Naive thymus-derived CD8-positive, alpha-beta T cell (primary cell): ENCODE data around the gene PFKFB4. TPM values are rescaled to one million over a fixed set of nuclear protein-coding genes. Genes with fewer than 3 reads are reported as not detected.
A peak's percentile ranks its signal among the peaks of the same experiment; 100 is the strongest.

Source experiments
- ATAC-seq, 2 donors: fragments of 150-1000 bp; cut with Tn5 transposase in 1 of 2; sonication (Bioruptor Pico), chemical (Tn5 transposase) in 1 of 2; 1 replicate in 1 of 2; 2 replicates in 1 of 2; pipeline ENCODE4 v1.10.0; 2021; ENCODE audit warnings: mild to moderate bottlenecking in 2 of 2, moderate library complexity in 2 of 2
- POLR2A ChIA-PET: fragments of 350-600 bp; sonication (Branson Sonifier 250); formaldehyde crosslinking; loops from one replicate; lab custom pipeline; 2021; ENCODE audit warnings: antibody characterized with exemption; lab: Charles Lee
- DNase-seq, 10 donors: peaks; one replicate each; pipeline versions ENCODE4 v3.0.0 to v3.0.0-alpha.2; 2020 to 2022
- H3K27ac Mint-ChIP-seq, 10 donors: one replicate each; pipeline ENCODE4 v1.8.0; 2020 to 2022; ENCODE audit warnings: mild to moderate bottlenecking in 10 of 10, mixed read lengths in 10 of 10, moderate library complexity in 4 of 10, inconsistent platforms in 1 of 10
- H3K27me3 Mint-ChIP-seq, 5 donors: one replicate each; pipeline ENCODE4 v1.8.0; 2021 to 2022; ENCODE audit warnings: mixed read lengths in 5 of 5
- H3K36me3 Mint-ChIP-seq, 3 donors: one replicate each; pipeline ENCODE4 v1.8.0; 2020 to 2022; ENCODE audit warnings: mixed read lengths in 3 of 3, mild to moderate bottlenecking in 2 of 3, inconsistent platforms in 1 of 3
- H3K4me1 Mint-ChIP-seq, 4 donors: one replicate each; pipeline ENCODE4 v1.8.0; 2021 to 2022; ENCODE audit warnings: mixed read lengths in 4 of 4
- H3K4me3 Mint-ChIP-seq, 10 donors: one replicate each; pipeline ENCODE4 v1.8.0; 2020 to 2022; ENCODE audit warnings: mild to moderate bottlenecking in 10 of 10, mixed read lengths in 10 of 10, moderate library complexity in 6 of 10, inconsistent platforms in 1 of 10
- H3K9me3 Mint-ChIP-seq, 9 donors: one replicate each; pipeline ENCODE4 v1.8.0; 2020 to 2022; ENCODE audit warnings: mixed read lengths in 9 of 9, mild to moderate bottlenecking in 3 of 9, inconsistent platforms in 1 of 9, moderate library complexity in 1 of 9
- polyA plus RNA-seq, 3 donors: library from polyadenylated mRNA; unstranded; fragments of 300-500 nt; fragmentation: Illumina TruSeq; gene quantifications; one replicate each; pipeline ENCODE4 v1.2.3, GENCODE V29; 2021
- total RNA-seq, 8 experiments: library from RNA in 2 of 8; stranded (reverse) in 2 of 8; gene quantifications; one replicate each; pipeline ENCODE4 v1.2.3 and lab custom pipeline; 2021 to 2026

The PFKFB4 gene
- total and polyA plus RNA-seq, 5 experiments from 2014 or later: 1.1 to 3.3 (median 2.4) TPM

GRCh38 chr3:48564022-48564421, 7.4 kb upstream of the PFKFB4 start:
- H3K9me3 Mint-ChIP-seq: no peaks in the 10 kb centered on the region
- peak overlapping the region in 1 of 10 donors; percentile 33 for H3K27ac Mint-ChIP-seq
- H3K27me3 Mint-ChIP-seq: no peaks in the 10 kb centered on the region
- H3K4me3 Mint-ChIP-seq: no peak overlapping the region
- DNase-seq: peak in 2 of 10 donors; percentile 15
- peaks cover 0 to 24% (median 4%) of the 10 kb centered on the region in 4 donors for H3K4me1 Mint-ChIP-seq
- POLR2A ChIA-PET: no interaction called here
- no peaks in the 10 kb centered on the region for H3K36me3 Mint-ChIP-seq
- ATAC-seq: no peak

- H3K27me3 Mint-ChIP-seq: no peaks in the 10 kb centered on the region
- peaks cover 5 to 30% (median 8%) of the 10 kb centered on the region in 4 donors for H3K4me1 Mint-ChIP-seq
- peak within 1 kb of the TSS in 3 of 10 donors; percentile 33 to 53 (median 45) for H3K27ac Mint-ChIP-seq
- no peak for DNase-seq
- POLR2A ChIA-PET: no interaction called here
- no peaks in the 10 kb centered on the region for H3K36me3 Mint-ChIP-seq
- ATAC-seq: no peak
- H3K9me3 Mint-ChIP-seq: no peaks in the 10 kb centered on the region
- H3K4me3 Mint-ChIP-seq: no peak within 1 kb of the TSS
These were observed 6.8 kb upstream of the PFKFB4 start, which contains the start of gene UCN2 for GRCh38 chr3:48563382-48563918. UCN2 (minus strand) TSS chr3:48563781; CDS start chr3:48563124, 657 bp downstream.

GRCh38 chr3:48562367-48563095, 5.9 kb upstream of the PFKFB4 start:
- no peaks in the 10 kb centered on the region for H3K27me3 Mint-ChIP-seq
- no peaks in the 10 kb centered on the region for H3K9me3 Mint-ChIP-seq
- no peak for DNase-seq
- H3K27ac Mint-ChIP-seq: no peak overlapping the region
- H3K4me1 Mint-ChIP-seq: peaks cover 10 to 36% (median 12%) of the 10 kb centered on the region in 4 donors
- H3K36me3 Mint-ChIP-seq: no peaks in the 10 kb centered on the region
- H3K4me3 Mint-ChIP-seq: no peak overlapping the region
- ATAC-seq: no peak
- POLR2A ChIA-PET: interaction anchor here (0.6 kb wide), 1 partner anchor 18 kb away, joined by 3 read pairs; no protein-coding TSS in a partner anchor

GRCh38 chr3:48561045-48561736, 4.6 kb upstream of the PFKFB4 start:
- no peak for ATAC-seq
- POLR2A ChIA-PET: interaction anchor here (1.1 to 1.5 kb wide), 2 partner anchors 13 to 160 kb away, joined by 3 to 7 read pairs; no protein-coding TSS in a partner anchor
- DNase-seq: no peak
- no peaks in the 10 kb centered on the region for H3K9me3 Mint-ChIP-seq
- no peaks in the 10 kb centered on the region for H3K36me3 Mint-ChIP-seq
- H3K4me3 Mint-ChIP-seq: peak overlapping the region in 1 of 10 donors; percentile 15
- peaks cover 13 to 40% (median 19%) of the 10 kb centered on the region in 4 donors for H3K4me1 Mint-ChIP-seq
- H3K27me3 Mint-ChIP-seq: no peaks in the 10 kb centered on the region
- H3K27ac Mint-ChIP-seq: no peak overlapping the region

GRCh38 chr3:48560648-48561018, 4.0 kb upstream of the PFKFB4 start:
- Mint-ChIP-seq H3K4me1 (peaks cover 14 to 43% (median 20%) of the 10 kb centered on the region in 4 donors), H3K4me3 (no peak overlapping the region), H3K27me3 (no peaks in the 10 kb centered on the region), H3K9me3 (no peaks in the 10 kb centered on the region), H3K27ac (no peak overlapping the region), H3K36me3 (no peaks in the 10 kb centered on the region)
- ATAC-seq (no peak), DNase-seq (no peak)
- POLR2A ChIA-PET: interaction anchor here (1.1 to 1.5 kb wide), 2 partner anchors 13 to 159 kb away, joined by 3 to 7 read pairs; no protein-coding TSS in a partner anchor

GRCh38 chr3:48558493-48559134, 2.0 kb upstream of the PFKFB4 start:
- peak in 1 of 10 donors; percentile 11 for DNase-seq
- no peaks in the 10 kb centered on the region for H3K27me3 Mint-ChIP-seq
- peaks cover 13 to 41% (median 23%) of the 10 kb centered on the region in 4 donors for H3K4me1 Mint-ChIP-seq
- no peaks in the 10 kb centered on the region for H3K9me3 Mint-ChIP-seq
- ATAC-seq: no peak
- H3K27ac Mint-ChIP-seq: peak overlapping the region in 4 of 10 donors; percentile 7 to 58 (median 18)
- no peaks in the 10 kb centered on the region for H3K36me3 Mint-ChIP-seq
- POLR2A ChIA-PET: interaction anchor here (0.6 to 2.2 kb wide), 6 partner anchors 95 to 1058 kb away, joined by 3 to 13 read pairs (median 4); partner anchors contain the start of genes CCDC51 and TMA7
- peak overlapping the region; percentile 10 to 94 (median 75) for H3K4me3 Mint-ChIP-seq

GRCh38 chr3:48555949-48556795, 431 bp downstream of the PFKFB4 start:
- Mint-ChIP-seq H3K36me3 (no peaks in the 10 kb centered on the region), H3K4me1 (peaks cover 12 to 39% (median 23%) of the 10 kb centered on the region in 4 donors), H3K9me3 (no peaks in the 10 kb centered on the region), H3K27ac (peak overlapping the region in 9 of 10 donors; percentile 12 to 89 (median 73)), H3K4me3 (peak overlapping the region; percentile 80 to 96 (median 88)), H3K27me3 (no peaks in the 10 kb centered on the region)
- ATAC-seq (no peak), DNase-seq (peak in 2 of 10 donors; percentile 14 to 17)
- POLR2A ChIA-PET: interaction anchor here (0.8 to 2.4 kb wide), 8 partner anchors 12 to 288 kb away, joined by 3 to 13 read pairs (median 6); partner anchors contain the start of genes CCDC51, NME6 and TMA7

- Mint-ChIP-seq H3K36me3 (no peaks in the 10 kb centered on the region), H3K4me3 (peak overlapping the region; percentile 49 to 96 (median 84)), H3K4me1 (peaks cover 14 to 35% (median 23%) of the 10 kb centered on the region in 4 donors), H3K9me3 (no peaks in the 10 kb centered on the region), H3K27me3 (no peaks in the 10 kb centered on the region), H3K27ac (peak overlapping the region in 2 of 10 donors; percentile 48 to 67)
- POLR2A ChIA-PET: interaction anchor here (1.1 to 2.4 kb wide), 3 partner anchors 11 to 115 kb away, joined by 6 to 12 read pairs (median 7); partner anchors contain the start of genes CCDC51 and TMA7
- ATAC-seq (no peak), DNase-seq (no peak)
These were observed 1.2 kb downstream of the PFKFB4 start for GRCh38 chr3:48555231-48555948.

- DNase-seq: no peak
- H3K27ac Mint-ChIP-seq: no peak overlapping the region
- POLR2A ChIA-PET: interaction anchor here (0.7 to 0.8 kb wide), 2 partner anchors 55 to 123 kb away, joined by 3 read pairs; partner anchors contain the start of gene UQCRC1
- ATAC-seq: no peak
- no peaks in the 10 kb centered on the region for H3K9me3 Mint-ChIP-seq
- H3K27me3 Mint-ChIP-seq: no peaks in the 10 kb centered on the region
- H3K4me3 Mint-ChIP-seq: peak overlapping the region in 3 of 10 donors; percentile 15 to 38 (median 36)
- H3K36me3 Mint-ChIP-seq: no peaks in the 10 kb centered on the region
- H3K4me1 Mint-ChIP-seq: peaks cover 14 to 26% (median 21%) of the 10 kb centered on the region in 4 donors
These were observed 2.4 kb downstream of the PFKFB4 start for GRCh38 chr3:48553886-48554845.

- H3K27ac Mint-ChIP-seq: no peak overlapping the region
- H3K36me3 Mint-ChIP-seq: no peaks in the 10 kb centered on the region
- no peaks in the 10 kb centered on the region for H3K27me3 Mint-ChIP-seq
- peaks cover 12 to 24% (median 22%) of the 10 kb centered on the region in 4 donors for H3K4me1 Mint-ChIP-seq
- DNase-seq: no peak
- no peaks in the 10 kb centered on the region for H3K9me3 Mint-ChIP-seq
- ATAC-seq: no peak
- H3K4me3 Mint-ChIP-seq: peak overlapping the region in 1 of 10 donors; percentile 34
- POLR2A ChIA-PET: interaction anchor here (0.6 to 0.8 kb wide), 2 partner anchors 56 to 80 kb away, joined by 3 to 6 read pairs; partner anchors contain the start of gene UQCRC1
These were observed 3.2 kb downstream of the PFKFB4 start for GRCh38 chr3:48553361-48553760.
